ENCODE measurements around the gene DOCK4.

Gene DOCK4

DNA sequence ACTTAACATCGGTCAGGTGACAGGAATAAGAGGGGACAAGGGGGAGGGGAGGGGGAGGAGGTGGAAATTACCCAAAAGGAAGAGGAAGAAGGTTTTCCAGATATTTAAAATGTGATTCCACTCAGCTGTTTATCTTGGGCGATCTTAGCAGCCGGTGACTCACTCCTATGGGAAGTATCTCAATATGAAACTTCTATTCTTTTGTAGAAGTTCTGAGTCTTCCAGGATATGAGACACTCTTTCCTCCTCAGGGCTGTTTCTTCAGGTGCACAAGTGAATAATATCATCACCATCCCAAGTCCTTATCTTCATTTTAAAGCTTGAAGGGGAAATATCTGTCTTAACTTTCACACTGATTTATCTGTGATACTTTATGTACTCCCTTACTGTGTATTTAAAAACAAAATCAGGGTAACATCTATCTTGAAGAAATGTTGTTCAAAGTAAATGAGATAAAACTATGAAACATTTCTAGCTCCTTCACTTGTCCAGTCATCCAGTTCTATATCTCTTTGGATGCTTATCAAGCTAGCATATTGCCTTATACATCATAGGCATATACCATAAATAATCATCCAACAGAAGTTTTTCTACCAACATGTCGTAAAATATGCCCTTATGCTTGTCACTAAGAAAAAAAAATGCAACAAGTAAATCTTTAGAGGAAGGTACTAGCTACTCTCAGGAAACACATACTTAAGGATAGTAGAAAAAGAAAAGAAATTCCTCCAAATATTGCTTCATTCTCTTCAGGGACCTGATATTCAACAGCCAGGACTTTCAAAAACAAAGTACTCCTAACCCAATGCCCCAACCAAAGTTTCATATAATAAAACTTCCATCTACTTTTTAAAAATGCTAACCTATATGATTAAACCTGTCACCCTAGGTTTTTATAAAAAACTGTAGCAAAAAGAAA, 13.7 kb downstream of the DOCK4 start:
- no peak overlapping the region for H3K4me3 ChIP-seq (ENCODE audit: low read depth, low read length)
- TF ChIP-seq, protein P1, sequence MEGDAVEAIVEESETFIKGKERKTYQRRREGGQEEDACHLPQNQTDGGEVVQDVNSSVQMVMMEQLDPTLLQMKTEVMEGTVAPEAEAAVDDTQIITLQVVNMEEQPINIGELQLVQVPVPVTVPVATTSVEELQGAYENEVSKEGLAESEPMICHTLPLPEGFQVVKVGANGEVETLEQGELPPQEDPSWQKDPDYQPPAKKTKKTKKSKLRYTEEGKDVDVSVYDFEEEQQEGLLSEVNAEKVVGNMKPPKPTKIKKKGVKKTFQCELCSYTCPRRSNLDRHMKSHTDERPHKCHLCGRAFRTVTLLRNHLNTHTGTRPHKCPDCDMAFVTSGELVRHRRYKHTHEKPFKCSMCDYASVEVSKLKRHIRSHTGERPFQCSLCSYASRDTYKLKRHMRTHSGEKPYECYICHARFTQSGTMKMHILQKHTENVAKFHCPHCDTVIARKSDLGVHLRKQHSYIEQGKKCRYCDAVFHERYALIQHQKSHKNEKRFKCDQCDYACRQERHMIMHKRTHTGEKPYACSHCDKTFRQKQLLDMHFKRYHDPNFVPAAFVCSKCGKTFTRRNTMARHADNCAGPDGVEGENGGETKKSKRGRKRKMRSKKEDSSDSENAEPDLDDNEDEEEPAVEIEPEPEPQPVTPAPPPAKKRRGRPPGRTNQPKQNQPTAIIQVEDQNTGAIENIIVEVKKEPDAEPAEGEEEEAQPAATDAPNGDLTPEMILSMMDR (IDR thresholded peaks at IDR 0.05; ENCODE audit: insufficient read depth, low read depth, low read length, missing control alignments): no peak
- no peak for DNase-seq (ENCODE audit: low read depth)

DNA sequence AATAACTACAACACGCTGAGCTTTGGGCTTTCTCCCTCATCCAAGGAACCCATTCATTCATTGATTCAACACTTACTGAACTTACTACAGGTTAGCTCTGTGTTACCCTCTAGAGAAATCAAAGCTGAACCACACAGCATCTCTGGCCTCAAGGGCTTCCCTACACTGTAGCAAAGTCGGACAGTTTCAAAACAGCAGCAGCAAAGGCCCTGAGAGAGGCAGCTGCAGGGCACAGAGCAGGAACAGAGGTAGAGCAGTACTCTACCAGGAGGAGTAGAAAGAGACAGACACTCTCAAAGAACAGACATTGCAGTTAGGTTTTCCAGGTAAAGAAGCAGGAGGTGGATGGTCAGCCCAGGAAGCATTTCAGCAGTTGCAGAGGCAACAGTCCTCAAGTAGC, 16.1 kb downstream of the DOCK4 start:
- TF ChIP-seq, protein P1 (IDR thresholded peaks at IDR 0.05; ENCODE audit: insufficient read depth, low read depth, low read length, missing control alignments): no peak
- no peak overlapping the region for H3K4me3 ChIP-seq (ENCODE audit: low read depth, low read length)
- no peak for DNase-seq (ENCODE audit: low read depth)

DNA sequence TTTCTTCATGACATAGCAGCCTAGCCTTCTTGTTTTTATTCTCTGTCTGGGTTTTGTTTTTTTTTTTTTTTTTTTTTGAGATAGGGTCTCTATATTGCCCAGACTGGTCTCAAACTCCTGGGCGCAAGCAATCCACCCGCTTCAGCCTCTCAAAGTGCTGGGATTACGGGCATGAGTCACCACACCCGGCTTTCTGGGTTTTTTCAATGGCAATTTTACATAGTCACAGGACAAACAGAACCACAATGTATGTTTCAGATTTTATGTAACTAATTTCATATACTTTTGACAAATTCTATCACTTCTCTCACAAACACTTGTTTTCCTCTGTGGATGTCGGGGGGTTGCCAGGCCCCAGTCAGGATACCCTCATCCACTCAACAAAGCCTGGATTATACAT, 16.5 kb downstream of the DOCK4 start:
- TF ChIP-seq, protein P1 (IDR thresholded peaks at IDR 0.05; ENCODE audit: insufficient read depth, low read depth, low read length, missing control alignments): no peak
- no peak overlapping the region for H3K4me3 ChIP-seq (ENCODE audit: low read depth, low read length)
- no peak for DNase-seq (ENCODE audit: low read depth)

DNA sequence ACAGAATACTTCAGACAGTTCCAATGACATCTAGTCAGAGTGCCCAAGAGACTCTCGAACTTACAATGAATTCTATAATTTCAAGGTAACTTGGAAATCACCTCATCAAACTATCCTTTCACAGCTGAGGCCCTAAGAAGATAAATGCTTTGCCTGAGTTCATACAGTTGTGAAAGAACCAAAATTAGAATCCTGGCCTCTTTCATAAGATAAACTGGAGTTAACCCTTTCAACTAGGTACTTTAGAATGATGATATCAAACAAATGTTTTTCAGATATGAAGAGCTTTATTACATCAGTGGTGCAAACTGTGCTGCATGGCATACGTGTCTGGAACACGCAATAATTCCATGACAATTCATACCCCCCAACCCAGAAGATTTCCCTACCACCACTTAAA, 17.9 kb downstream of the DOCK4 start:
- no peak overlapping the region for H3K4me3 ChIP-seq (ENCODE audit: low read depth, low read length)
- TF ChIP-seq, protein P1 (IDR thresholded peaks at IDR 0.05; ENCODE audit: insufficient read depth, low read depth, low read length, missing control alignments): no peak
- no peak for DNase-seq (ENCODE audit: low read depth)

DNA sequence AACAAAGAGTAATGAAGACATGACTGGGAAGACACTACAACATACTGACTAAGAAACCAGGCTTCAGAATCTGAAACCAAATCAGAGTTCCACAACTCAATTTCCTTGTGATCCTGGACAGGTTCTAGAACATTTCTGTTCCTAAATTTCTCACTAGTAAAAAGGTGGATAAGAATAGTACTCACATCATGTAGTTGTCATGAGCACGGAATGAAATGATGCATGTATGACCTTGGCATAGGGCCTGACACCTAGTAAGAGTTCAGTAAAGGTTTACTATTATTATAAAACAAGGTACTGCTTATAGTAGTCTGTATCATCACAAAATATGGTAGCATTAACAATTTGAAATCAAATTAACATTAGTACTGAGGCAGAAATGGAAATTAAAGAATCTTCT, 19.9 kb downstream of the DOCK4 start:
- no peak overlapping the region for H3K4me3 ChIP-seq (ENCODE audit: low read depth, low read length)
- TF ChIP-seq, protein P1 (IDR thresholded peaks at IDR 0.05; ENCODE audit: insufficient read depth, low read depth, low read length, missing control alignments): no peak
- no peak for DNase-seq (ENCODE audit: low read depth)

DNA sequence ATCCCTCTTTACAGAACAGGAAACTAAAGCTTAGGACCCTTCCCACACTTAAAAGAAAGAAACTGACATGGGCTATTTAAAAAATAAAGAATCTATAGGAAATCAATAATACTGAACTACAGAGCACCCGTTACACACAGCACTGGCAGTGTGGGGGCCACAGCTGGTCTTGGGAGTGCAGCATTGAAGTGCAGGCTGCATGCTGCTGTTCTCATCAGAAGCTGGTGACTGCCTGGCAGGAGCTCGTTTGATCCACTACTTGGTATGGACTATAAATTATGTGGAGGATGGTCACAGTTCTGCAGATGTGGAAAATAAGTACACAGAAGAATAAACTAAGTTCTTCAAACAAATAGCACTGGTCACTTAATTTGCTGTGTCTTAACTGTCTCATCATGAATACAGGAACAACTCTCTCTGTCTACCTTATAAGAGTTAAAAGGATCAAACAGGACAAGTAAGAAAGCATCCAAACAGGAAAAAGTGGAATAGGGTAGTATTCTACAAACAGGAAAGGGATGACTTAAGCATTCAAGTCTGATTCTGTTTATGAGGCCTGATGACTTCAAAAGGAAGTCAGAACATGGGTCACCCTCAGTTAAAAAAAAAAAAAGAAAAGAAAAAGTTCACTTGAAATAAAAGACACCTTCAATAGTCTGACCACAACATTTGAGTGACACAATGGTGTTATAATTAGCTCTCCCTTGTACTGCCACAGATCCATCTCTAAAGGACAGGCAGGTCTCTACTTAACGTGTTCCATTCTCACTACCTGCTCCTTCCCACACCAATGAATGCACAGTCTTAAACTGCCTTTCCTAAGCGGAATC, 21.0 kb downstream of the DOCK4 start:
- H3K4me3 ChIP-seq (ENCODE audit: low read depth, low read length): no peak overlapping the region
- TF ChIP-seq, protein P1 (IDR thresholded peaks at IDR 0.05; ENCODE audit: insufficient read depth, low read depth, low read length, missing control alignments): no peak
- DNase-seq (ENCODE audit: low read depth): no peak
